Measurements from ENCODE around the gene IZUMO1. TPM values are rescaled to one million over a fixed set of nuclear protein-coding genes. Genes with fewer than 3 reads are reported as not detected.
A peak's percentile ranks its signal among the peaks of the same experiment; 100 is the strongest.

Gene IZUMO1
- total and polyA plus RNA-seq, 2 of the 13 experiments (the other 11 are each of a cell fraction or from before 2014, with no cell fraction given) = 0.07 to 0.22 TPM

GRCh38 chr19:48713864-48714755, 32.6 kb downstream of the IZUMO1 start (continued):
- TF ChIP-seq GLMP (CRISPR knock-in tag; IDR thresholded peaks at IDR 0.05; ENCODE audit: borderline replicate concordance) (no peak), RXRA (CRISPR knock-in tag; IDR thresholded peaks at IDR 0.05) (peak; percentile 66), ZFP62 (CRISPR knock-in tag; IDR thresholded peaks at IDR 0.05) (no peak), HDAC1 (CRISPR knock-in tag; IDR thresholded peaks at IDR 0.05) (peak; percentile 44; the same call in 1 of the 2 replicates), ZNF556 (CRISPR knock-in tag; IDR thresholded peaks at IDR 0.05; ENCODE audit: borderline replicate concordance) (no peak; the same call in 1 of the 2 replicates), ZSCAN29 (CRISPR knock-in tag; conservative IDR thresholded peaks at IDR 0.05) (no peak), STAT5B (CRISPR knock-in tag; IDR thresholded peaks at IDR 0.05) (no peak), SP4 (CRISPR knock-in tag; IDR thresholded peaks at IDR 0.05) (peak; percentile 98), GTF3A (CRISPR knock-in tag; conservative IDR thresholded peaks at IDR 0.05) (no peak), TCF12 (IDR thresholded peaks at IDR 0.05) (no peak), TCF12 (CRISPR knock-in tag; IDR thresholded peaks at IDR 0.05) (0 out of 2 replicates have a peak, but pooled peaks have one; percentile 33), TGIF2 (CRISPR knock-in tag; IDR thresholded peaks at IDR 0.05) (no peak), ZNF34 (CRISPR knock-in tag; IDR thresholded peaks at IDR 0.05; ENCODE audit: borderline replicate concordance) (no peak), RAD21 (CRISPR knock-in tag; IDR thresholded peaks at IDR 0.05) (0 out of 2 replicates have a peak, but pooled peaks have one; percentile 27), ZNF740 (CRISPR knock-in tag; IDR thresholded peaks at IDR 0.05) (no peak), PRDM15 (CRISPR knock-in tag; IDR thresholded peaks at IDR 0.05) (peak; percentile 72; the same call in 1 of the 2 replicates), ADNP (CRISPR knock-in tag; IDR thresholded peaks at IDR 0.05) (no peak), ZNF12 (CRISPR knock-in tag; IDR thresholded peaks at IDR 0.05) (no peak), ISL2 (CRISPR knock-in tag; IDR thresholded peaks at IDR 0.05) (no peak), SSRP1 (CRISPR knock-in tag; IDR thresholded peaks at IDR 0.05) (no peak), SKI (IDR thresholded peaks at IDR 0.05; ENCODE audit: partially characterized antibody) (peak; percentile 17), ZNF639 (CRISPR knock-in tag; conservative IDR thresholded peaks at IDR 0.05) (no peak)
- TF ChIP-seq, protein P1, sequence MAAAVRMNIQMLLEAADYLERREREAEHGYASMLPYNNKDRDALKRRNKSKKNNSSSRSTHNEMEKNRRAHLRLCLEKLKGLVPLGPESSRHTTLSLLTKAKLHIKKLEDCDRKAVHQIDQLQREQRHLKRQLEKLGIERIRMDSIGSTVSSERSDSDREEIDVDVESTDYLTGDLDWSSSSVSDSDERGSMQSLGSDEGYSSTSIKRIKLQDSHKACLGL (CRISPR knock-in tag; IDR thresholded peaks at IDR 0.05) = peak; percentile 65

Data from HepG2 (cell line).